NCI-H1417 (cell line): ENCODE measurements around the gene TAS2R41.

Experiments
- DNase-seq, 3 experiments: peaks; one replicate each; lab custom pipeline; 2025; lab: John Stamatoyannopoulos, UW

Gene TAS2R41, protein sequence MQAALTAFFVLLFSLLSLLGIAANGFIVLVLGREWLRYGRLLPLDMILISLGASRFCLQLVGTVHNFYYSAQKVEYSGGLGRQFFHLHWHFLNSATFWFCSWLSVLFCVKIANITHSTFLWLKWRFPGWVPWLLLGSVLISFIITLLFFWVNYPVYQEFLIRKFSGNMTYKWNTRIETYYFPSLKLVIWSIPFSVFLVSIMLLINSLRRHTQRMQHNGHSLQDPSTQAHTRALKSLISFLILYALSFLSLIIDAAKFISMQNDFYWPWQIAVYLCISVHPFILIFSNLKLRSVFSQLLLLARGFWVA

DNA sequence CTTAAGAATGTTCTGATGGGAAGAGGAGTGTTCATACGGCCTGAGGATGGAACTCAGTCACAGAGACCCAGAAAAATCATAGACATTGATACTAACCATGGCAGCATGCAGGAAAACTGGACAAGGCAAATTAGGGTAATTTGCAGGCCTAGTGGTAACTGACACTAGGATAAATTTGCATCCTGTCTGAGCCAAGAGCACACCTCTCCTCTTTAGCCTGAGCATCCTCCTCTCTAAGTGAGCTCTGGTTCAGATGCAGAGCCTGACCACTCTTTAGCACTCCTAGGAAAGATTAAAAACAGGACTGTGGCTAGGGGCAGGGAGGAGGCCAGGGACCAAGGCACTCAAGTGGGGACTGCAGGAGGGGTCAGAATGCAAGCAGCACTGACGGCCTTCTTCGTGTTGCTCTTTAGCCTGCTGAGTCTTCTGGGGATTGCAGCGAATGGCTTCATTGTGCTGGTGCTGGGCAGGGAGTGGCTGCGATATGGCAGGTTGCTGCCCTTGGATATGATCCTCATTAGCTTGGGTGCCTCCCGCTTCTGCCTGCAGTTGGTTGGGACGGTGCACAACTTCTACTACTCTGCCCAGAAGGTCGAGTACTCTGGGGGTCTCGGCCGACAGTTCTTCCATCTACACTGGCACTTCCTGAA lies at the start of gene TAS2R41:
TSS of gene TAS2R41 (plus strand) at position 373 of the 650 bp plus-strand sequence. CDS start at position 373, 0 bp downstream.
- DNase-seq: no peak

DNA sequence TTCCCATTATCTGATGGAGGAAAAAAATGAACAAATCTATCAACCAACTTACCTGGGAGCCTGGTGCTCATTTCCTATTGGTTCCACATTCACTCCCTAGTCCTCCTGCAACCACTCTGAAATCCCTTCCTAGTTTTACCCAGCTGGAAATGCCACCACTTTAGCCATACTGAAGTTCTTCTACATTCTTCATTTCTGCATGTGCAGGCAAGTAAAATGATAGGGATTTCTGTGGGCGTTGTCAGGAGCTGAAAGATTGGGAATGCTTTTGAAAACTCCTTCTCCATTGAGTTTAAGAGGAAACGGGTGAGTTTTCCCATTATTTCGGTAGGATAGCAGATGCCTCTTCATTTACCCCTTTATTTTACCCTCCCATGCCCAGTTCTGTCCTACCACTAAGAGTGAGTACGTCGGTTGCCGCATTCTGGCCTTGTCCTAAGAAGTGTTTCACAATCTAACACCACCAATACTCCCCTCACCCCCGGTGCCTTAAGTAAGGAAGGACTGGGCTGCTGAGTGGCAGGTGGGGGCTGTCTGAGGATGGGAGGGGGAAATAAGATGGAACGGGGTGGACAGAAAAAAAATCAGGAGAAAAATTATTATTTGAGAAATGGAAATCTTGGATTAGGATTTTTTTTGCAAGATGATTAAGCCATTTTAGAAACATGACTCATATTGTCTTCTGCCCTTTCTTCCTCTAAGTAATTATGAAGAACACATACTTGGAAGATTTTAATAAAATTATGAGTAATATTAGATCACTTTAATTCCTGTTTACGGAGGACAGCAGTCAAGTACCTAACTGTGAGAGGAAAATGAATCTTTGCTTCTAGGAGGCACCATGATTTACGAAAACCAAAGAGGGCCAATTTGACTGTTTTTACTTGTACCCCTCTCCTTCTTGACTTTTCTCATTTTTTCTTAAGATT lies 47.6 kb upstream of the TAS2R41 start:
- no peak for DNase-seq

DNA sequence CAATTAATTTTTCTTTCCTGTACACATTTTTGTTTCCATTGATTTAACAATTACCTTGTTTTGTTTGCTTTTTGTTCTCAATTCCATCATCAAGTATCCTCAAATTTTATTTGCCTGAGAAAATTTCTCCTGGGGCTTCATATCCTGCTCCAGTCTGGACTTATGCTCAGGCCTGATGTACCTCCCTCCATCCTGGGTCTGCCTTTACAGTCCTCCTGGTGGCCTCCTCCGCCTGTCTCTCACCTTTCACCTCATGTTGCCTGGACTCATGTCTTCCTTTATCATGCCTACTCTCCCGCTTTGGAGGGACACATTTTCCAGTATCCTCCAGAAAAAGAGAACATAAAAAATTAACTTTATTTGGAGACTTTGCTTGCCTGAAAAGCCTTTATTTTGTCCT lies 46.6 kb upstream of the TAS2R41 start:
- DNase-seq: peak in 1 of 3 experiments; percentile 37

DNA sequence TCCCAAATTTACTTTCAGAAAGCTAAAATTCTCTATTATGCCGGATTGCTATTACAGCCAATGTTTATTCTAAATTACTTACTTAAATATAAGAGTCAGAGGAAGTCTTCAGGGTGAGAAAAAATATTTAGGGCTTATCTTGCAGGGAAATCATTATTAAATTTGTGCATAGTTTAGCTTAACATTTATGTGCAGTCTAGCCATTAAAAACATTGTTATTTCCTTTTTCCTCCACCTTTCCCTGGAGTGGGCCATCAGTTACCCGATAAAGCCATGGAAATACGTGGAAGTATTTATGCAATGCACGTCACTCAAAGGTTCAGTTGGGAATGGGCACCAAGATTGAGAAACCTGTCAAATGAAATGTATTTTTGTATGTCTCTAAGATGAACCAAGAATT lies 43.9 kb upstream of the TAS2R41 start:
- no peak for DNase-seq

DNA sequence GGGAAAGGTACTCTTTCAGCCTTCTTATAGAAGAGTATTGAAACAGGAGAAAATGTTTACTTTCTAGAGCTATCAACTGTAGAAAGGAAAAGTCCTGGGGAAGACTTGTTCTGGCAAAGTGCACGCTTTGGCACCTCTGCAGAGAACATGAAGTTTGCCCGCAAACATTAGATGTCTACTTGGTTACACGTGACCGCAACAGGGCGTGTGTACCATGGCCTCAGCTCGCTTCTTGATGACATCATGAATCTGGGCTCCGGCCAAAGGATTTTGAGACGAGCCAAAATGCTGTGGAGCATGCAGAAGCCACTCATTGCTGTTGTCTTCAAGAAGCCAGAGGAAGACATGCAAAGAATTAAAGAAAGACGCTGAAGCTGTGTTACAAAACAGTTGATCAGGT lies 43.0 kb upstream of the TAS2R41 start:
- DNase-seq: no peak

DNA sequence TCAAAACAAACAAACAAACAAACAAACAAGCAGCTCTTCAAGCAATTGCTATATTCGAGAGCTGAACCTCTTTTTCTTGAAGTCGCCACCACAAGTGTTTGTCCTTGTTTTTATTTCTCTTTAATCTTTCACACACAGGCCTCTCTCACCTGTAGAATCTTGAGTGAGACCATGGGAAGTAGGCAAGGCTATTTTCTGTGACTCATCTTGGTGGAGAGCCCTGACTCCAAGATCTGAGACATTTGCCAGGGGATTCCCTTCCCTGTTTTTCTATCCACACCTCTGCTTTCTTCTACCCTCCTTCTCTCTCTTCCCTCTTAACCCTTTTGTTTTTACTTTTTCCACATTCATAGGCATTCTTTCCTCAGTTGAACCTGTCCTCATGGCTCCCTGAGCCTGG lies 42.4 kb upstream of the TAS2R41 start:
- no peak for DNase-seq

DNA sequence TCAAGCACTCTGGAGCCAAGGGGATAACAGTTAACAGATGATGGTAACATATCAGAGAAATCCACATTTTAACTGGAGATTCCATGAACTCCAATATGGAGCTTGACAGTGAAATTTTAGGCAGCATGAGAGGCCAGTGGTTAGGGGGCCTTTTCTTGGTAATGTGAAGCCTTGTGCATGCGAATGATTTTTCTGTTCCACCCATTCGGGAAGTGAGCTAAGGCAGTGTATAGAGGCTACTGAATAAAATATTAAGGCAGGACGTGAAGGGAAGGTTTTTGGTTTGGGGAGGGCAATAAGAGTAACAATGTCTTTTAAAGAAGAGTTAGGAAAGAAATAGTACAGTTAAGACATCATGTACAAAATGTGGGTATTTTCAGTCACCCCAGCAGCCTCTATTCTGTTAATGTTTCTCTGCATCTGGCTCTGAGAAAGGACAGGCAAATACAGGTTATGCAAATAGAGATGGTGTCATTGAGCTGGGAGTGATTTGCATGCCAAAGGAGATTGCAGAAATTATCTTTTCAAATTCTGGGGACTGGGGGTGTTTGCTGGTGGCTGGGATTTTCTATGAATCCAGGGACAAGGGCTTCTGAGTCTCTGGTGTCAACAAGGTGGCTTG lies 41.2 kb upstream of the TAS2R41 start:
- no peak for DNase-seq

DNA sequence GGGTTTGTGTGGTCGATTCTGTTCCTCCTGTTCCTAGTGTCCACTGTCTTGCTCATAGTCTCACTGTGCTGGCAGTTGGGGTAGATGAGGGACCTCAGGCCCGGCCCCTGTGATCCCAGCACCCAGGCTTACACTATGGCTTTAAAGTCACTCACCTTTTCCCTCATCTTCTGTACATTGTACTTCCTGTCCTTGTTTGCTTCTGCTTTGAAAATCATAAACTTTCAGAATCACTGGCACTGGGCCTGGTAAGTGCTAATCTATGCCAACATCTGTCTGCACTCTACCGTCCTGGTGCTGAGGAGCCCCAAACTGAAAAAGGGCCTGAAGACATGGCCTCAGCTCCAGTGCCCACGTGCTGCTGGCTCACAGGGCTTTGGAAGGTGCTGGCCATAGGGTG lies 40.1 kb upstream of the TAS2R41 start:
- no peak for DNase-seq

DNA sequence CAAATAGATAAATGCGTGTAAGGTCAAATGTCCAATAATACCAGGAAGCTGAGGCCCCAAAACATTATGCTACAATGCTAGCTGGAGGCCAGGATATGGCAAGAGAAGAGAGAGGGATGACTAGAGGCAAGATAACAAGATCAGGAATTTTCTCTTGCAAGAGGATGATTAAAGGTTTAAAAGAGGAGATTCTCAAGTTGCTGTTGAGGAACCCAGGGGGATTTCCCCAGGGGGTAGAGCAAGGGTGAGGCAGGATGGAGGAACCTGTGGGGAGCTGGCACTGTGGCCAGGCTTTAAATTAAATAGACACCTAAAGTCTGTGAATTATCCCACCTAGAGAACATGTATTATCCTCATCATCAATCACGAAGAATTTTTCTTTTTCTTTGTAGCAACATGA lies 37.8 kb upstream of the TAS2R41 start:
- DNase-seq: no peak

DNA sequence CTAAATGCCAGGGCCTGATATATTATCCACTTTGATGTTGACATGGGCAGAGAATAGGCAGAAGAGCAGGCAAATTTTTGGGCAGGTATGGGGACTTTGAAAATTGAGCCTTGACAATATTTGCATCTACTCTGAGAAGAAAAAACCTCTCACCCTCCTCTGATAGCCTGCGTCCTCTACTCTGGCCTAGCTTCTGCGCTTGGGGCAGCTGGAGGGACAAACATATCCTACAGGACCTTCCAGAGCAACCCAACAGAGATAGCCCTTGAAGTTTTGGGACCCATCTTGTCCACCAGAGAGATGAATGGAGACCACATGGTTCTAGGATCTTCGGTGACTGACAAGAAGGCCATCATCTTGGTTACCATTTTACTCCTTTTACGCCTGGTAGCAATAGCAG lies 34.5 kb upstream of the TAS2R41 start, which contains the start of gene TAS2R60:
TSS of gene TAS2R60 (plus strand) at position 301 of the 400 bp plus-strand sequence. CDS start at position 301, 0 bp downstream.
- DNase-seq: no peak

DNA sequence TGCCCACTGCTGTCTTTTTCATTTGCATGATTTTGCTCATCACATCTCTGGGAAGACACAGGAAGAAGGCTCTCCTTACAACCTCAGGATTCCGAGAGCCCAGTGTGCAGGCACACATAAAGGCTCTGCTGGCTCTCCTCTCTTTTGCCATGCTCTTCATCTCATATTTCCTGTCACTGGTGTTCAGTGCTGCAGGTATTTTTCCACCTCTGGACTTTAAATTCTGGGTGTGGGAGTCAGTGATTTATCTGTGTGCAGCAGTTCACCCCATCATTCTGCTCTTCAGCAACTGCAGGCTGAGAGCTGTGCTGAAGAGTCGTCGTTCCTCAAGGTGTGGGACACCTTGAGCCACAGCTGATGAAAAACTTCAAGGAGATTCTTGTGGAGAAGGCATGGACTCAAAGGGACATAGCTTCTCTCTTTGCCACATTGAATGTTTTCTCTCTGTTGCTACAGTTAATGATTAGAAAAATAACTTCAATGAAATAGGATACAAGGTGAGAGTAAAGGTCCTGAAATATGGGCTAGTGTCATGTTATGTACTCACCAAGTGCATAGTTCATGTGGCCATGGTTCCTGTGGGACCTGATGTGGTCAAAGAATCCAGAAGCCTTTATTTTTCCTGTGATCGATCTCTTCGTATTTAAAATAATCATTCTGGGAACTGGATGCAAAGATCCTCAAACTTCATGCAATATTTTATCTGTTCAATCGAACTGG lies 33.5 kb upstream of the TAS2R41 start:
- no peak for DNase-seq

DNA sequence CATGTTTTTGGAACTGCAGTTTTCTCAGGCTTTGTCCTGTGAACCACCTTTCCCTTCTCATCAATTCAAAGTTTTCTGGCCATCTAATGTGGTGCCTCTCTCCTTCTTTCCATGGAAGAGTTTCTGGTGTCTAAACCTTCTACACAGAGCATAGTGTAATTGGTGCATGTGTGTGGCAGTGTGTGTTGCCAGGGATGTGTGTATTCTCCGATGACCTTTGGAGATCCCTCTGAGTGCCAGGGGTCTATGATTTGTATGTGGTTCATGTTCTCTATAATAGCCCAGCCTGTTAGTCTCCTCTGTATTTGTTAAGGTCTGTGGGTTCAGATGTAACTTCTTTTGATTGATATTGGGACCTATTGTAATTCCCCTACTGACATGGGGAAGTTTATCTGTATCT lies 32.9 kb upstream of the TAS2R41 start:
- no peak for DNase-seq

DNA sequence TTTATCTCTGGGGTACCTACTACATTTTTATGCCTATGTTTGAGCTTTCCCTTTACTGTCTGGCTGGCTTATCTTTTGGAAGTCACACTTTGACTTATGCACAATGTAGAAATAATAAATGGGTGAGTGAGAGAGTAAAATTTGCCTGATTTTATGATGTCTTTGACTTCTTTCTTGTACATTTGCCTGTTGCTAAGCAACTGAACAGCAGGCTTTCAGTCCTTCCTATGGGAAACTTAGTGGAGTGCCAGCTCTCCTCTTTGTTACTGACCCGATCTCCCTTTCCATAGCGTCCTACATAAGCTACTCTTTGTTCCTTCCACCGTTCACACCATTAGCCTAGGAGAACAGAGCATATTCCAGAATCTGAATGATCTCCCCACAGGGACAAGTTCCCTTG lies 30.2 kb upstream of the TAS2R41 start:
- DNase-seq: peak in 1 of 3 experiments; percentile 39

DNA sequence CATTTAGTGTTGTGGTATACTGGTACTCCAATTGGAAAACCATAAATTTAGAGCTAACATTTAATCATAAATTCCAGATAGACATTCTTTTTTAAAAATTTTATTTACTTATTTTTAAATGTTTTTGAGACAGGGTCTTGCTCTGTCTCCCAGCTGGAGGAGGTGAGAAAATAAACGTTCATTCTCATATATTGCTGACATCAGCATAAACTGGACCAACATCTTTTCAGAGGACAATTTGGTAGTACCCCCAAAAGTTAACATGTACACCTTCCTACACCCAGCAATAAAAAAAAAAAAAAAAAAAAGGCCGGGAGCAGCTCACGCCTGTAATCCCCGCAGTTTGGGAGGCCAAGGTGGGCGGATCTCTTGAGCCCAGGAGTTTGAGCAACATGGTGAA lies 29.2 kb upstream of the TAS2R41 start:
- DNase-seq: no peak

DNA sequence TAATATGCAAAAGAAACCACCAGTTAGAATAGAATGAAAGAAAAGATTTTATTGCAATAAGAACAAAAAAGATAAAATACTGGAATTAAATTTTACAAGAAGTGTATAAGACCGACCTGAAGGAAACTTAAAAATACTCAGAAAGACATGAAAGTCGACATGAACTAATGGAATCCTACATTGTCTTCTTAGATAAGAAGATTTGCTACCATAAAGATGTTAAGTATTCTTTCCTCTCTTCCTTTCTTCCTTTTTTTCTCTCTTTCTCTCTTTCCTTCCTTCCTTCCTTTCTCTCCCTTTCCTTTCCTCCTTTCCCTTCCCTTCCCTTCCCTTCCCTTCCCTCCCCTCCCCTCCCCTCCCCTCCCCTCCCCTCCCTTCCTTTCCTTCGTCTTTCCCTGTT lies 27.9 kb upstream of the TAS2R41 start:
- no peak for DNase-seq

DNA sequence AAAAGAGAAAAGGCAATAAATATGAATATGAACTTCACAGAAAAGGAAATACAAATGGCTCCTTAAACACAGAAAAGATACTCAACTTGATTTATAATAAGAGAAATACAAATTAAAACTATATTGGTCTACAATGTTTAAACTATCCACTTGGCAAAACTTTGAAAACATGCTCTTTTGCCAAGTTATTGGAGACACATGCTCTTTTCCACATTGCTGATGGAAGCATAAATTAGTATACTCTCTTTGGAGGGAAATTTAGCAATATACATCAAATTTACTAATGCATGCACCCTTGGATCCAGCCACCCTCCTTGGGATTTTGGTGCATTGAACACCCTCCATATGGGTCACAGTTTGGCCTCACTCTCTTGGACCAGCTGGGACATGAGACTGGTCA lies 26.6 kb upstream of the TAS2R41 start:
- no peak for DNase-seq

DNA sequence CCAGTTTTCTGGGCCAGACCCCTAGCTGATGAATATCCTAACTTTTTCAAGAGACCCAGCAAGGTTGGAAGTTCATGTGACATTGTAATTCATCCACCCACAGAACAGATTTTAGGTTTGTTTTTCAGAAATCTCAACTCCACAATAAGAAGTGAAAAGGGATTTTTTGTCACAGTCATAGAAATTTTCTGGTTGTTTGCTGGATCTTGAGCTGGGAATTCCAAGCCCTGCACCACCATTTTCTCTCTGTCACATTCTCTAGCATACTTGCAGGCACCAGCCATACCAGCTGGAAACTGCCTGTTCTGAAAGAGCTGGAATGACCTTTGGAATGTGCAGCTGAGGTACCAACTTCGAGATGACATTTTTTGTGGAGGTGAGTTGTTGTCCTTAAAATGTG lies 25.9 kb upstream of the TAS2R41 start:
- DNase-seq: no peak

DNA sequence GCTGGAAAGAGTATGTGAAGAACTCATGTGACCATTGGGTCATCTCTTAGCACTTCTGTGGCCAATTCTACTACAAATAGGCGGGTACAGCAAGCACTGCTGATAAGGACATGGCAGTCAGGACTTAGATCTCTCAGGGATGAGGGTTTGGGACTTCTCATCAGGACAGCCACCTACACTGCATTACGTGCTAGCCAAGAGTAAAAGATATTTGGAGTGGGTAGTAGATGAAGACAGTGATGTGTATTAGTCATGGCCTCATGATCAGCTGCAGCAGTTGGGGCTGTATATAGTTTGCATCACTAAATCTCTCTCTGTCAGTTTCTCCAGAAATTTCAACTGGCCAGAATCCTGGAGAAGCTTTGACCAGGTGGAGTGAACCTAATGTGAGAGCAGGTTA lies 25.2 kb upstream of the TAS2R41 start:
- no peak for DNase-seq

DNA sequence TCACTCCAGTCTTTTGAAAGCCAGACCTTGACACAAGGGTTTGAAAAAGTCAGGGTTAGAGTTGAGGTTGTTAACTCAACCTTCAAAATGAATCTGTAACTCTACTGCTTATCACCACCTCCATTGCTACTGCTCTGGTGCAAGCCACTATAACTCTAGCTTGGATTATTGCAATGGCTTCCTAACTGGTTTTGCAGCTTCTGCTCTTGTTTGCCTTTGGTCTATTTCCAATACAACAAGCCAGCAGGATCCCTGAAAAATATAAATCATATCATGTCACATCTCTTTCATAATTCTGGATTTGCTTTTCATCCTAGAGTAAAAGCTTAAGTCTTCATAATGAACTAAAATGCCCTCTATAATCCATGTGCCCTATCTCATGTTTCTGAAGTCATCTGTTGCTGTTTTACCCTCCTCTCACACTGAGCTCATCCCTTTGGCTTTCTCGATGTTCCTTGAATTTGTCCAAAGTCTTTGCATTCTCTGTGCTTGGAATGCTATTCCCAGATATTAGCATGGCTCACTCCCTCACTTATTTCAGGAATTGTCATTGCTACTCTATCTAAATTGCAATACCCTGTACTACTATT lies 23.5 kb upstream of the TAS2R41 start:
- peak in 1 of 3 experiments; percentile 18 for DNase-seq

DNA sequence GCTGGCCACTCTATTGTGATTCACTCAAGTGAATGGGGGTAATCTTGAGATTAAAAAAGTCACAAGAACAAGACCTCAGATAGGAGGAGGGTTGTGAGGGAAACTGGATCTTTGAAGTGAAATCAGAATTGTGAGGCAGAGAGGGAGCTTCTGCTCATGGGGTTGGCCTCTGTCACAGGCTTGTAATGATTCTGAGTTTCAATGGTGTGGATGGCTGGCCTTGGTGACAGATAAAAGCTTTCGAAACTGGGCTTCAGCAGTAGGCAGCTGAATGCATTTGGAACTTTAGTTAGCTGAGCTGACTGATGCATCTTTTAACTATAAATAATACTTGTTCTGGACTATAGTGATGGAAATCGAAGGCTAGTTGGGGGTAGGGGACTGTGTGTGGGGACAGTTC lies 22.2 kb upstream of the TAS2R41 start:
- no peak for DNase-seq

DNA sequence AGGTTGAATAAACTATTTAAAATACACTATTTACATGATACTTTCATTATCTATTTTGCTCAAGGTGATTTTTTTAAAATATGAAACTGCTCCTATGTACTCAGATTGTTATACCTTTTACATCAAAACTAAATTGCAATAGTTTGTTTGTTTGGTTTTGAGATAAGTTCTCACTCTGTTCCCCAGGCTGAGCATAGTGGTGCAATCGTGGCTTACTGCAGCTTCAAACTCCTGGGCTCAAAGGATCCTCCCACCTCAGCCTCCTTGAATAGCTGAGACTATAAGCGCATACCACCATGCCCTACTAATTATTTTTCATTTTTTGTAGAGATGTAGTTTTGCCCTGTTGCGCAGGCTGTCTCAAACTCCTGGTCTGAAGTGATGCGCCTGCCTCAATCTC lies 21.7 kb upstream of the TAS2R41 start:
- no peak for DNase-seq
